ENCODE data around the gene KNTC1. TPM values are rescaled to one million over a fixed set of nuclear protein-coding genes. Genes with fewer than 3 reads are reported as not detected.

The KNTC1 gene
- 21.2 to 24.4 TPM (median 22.5 TPM) in 5 replicates for total RNA-seq (2022; extraction: Qiagen RNA extraction; ENCODE audit: low read depth)

DNA sequence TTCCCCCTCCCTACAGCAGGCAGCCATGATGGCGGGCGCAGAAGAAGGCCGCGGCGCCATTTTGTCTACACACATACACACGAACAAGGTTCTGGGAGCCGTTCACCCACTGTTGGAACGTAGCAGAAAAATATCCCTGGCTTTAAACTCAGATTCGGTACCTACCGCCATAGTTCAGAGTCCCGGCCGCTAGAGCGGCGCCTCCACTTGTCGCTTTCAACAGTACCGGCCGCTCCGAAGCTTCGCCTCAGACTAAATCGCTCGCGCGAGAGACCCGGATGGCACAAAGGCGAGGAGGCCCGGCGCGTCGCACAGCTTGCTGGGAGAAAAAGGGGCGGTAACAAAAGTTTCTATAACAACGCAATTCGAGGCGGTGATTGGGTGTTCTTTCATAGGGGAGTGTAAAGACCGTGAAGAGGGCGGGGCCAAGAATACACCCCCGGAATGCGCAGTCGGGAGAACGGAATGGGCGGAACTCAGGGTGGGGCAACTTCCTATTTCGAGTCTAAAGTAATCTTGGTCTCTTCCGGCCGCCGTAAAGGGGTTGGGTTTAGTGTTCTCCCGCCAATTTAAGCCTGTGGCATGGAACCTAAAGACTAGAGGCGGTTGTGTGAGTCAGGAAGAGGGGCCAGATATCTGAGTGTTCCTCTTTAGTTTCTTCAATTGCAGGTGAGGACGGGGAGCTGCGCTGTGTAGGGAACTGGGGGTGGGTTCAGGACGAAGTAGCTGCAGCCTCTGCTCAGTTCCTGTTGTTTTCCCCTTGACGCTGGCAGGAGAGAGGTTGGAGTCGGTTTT is at the start of gene KNTC1, which contains the start of gene RSRC2:
KNTC1 (plus strand) TSS at position 567 of the 795 bp plus-strand sequence. CDS start 2,815 bp downstream, outside the sequence.
RSRC2 (minus strand) TSS at position 254 of the 795 bp plus-strand sequence; CDS start at position 171, 83 bp downstream.

GRCh38 chr12:122500685-122501488 is 26.2 kb upstream of the KNTC1 start, which contains the start of gene ZCCHC8:
Gene ZCCHC8 (minus strand): TSS chr12:122500932. CDS start chr12:122500840, 92 bp downstream.

Other genes starting within 250 kb of the KNTC1 start
- 35.8 to 51.2 TPM (median 44.4 TPM) in 5 replicates for gene CLIP1, start 104.6 kb upstream of the KNTC1 start, total RNA-seq (2022; extraction: Qiagen RNA extraction; ENCODE audit: low read depth)
- gene ZCCHC8, start 26.3 kb upstream of the KNTC1 start, total RNA-seq (2022; extraction: Qiagen RNA extraction; ENCODE audit: low read depth): 19.8 to 26.4 TPM (median 24.6 TPM) in 5 replicates
- 49.0 to 105 TPM (median 54.8 TPM) in 5 replicates for gene RSRC2, start 313 bp upstream of the KNTC1 start, total RNA-seq (2022; extraction: Qiagen RNA extraction; ENCODE audit: low read depth)
- gene HCAR2, start 176.1 kb downstream of the KNTC1 start, total RNA-seq (2022; extraction: Qiagen RNA extraction; ENCODE audit: low read depth): 0.18 to 0.19 TPM in 2 of 5 replicates, not detected in the others
- gene HCAR3, start 189.6 kb downstream of the KNTC1 start, total RNA-seq (2022; extraction: Qiagen RNA extraction; ENCODE audit: low read depth): 0.06 to 0.14 TPM (median 0.11 TPM) in 3 of 5 replicates, not detected in the others
- gene HCAR1, start 203.6 kb downstream of the KNTC1 start, total RNA-seq (2022; extraction: Qiagen RNA extraction; ENCODE audit: low read depth): 0.04 TPM in 2 of 5 replicates, not detected in the others
- gene DENR, start 225.6 kb downstream of the KNTC1 start, total RNA-seq (2022; extraction: Qiagen RNA extraction; ENCODE audit: low read depth): 51.9 to 71.8 TPM (median 59.0 TPM) in 5 replicates
- 0.06 to 0.16 TPM (median 0.11 TPM) in 4 of 5 replicates, not detected in the other for gene CCDC62, start 247.3 kb downstream of the KNTC1 start, total RNA-seq (2022; extraction: Qiagen RNA extraction; ENCODE audit: low read depth)

All from A549 treated with ZK216348 at 1 μM for 4 hours (cell line).